ENCODE measurements around the gene MYT1.

DNA sequence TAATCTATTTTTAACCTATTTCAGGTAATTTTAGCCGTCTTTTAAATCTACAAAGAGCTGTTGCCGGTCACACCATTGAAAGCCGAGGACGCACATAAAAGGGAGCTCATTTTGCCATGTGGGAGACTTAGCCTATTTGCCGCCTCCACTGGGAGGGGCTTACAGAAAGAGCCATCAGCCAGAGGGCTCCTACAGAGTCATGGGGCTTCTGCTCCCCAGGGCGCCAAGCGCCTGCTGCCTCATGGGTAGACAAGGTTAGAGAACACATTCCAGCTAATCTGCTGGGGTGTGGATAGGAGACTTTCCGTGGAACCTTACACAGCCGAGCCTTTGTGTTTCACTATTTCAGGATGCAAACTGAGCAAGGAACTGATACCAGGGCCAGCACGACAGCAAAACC, 103.9 kb downstream of the MYT1 start:
- no peak for TF ChIP-seq HINFP (CRISPR knock-in tag; IDR thresholded peaks at IDR 0.05; ENCODE audit: low read depth)
- no peak for TF ChIP-seq HOXD1 (CRISPR knock-in tag; IDR thresholded peaks at IDR 0.05)
- no peak for TF ChIP-seq EP300 (IDR thresholded peaks at IDR 0.05; ENCODE audit: low read depth in 2 of 2, low read length in 2 of 2)
- TF ChIP-seq EP300 (CRISPR knock-in tag; IDR thresholded peaks at IDR 0.05; ENCODE audit: borderline replicate concordance): no peak
- TF ChIP-seq, protein P1, sequence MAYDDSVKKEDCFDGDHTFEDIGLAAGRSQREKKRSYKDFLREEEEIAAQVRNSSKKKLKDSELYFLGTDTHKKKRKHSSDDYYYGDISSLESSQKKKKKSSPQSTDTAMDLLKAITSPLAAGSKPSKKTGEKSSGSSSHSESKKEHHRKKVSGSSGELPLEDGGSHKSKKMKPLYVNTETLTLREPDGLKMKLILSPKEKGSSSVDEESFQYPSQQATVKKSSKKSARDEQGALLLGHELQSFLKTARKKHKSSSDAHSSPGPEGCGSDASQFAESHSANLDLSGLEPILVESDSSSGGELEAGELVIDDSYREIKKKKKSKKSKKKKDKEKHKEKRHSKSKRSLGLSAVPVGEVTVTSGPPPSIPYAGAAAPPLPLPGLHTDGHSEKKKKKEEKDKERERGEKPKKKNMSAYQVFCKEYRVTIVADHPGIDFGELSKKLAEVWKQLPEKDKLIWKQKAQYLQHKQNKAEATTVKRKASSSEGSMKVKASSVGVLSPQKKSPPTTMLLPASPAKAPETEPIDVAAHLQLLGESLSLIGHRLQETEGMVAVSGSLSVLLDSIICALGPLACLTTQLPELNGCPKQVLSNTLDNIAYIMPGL (CRISPR knock-in tag; IDR thresholded peaks at IDR 0.05; ENCODE audit: borderline replicate concordance in 1 of 2, low read depth in 1 of 2): no peak
- TF ChIP-seq CTCF (CRISPR knock-in tag; IDR thresholded peaks at IDR 0.05): no peak
- TF ChIP-seq, protein P2, sequence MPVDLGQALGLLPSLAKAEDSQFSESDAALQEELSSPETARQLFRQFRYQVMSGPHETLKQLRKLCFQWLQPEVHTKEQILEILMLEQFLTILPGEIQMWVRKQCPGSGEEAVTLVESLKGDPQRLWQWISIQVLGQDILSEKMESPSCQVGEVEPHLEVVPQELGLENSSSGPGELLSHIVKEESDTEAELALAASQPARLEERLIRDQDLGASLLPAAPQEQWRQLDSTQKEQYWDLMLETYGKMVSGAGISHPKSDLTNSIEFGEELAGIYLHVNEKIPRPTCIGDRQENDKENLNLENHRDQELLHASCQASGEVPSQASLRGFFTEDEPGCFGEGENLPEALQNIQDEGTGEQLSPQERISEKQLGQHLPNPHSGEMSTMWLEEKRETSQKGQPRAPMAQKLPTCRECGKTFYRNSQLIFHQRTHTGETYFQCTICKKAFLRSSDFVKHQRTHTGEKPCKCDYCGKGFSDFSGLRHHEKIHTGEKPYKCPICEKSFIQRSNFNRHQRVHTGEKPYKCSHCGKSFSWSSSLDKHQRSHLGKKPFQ (CRISPR knock-in tag; IDR thresholded peaks at IDR 0.05; ENCODE audit: insufficient replicate concordance): no peak
- no peak for TF ChIP-seq RAD21 (CRISPR knock-in tag; IDR thresholded peaks at IDR 0.05)
- no peak for TF ChIP-seq FOXP4 (CRISPR knock-in tag; IDR thresholded peaks at IDR 0.05)
- TF ChIP-seq ZNF292 (CRISPR knock-in tag; IDR thresholded peaks at IDR 0.05; ENCODE audit: borderline replicate concordance, low read depth): no peak
- TF ChIP-seq EZH2 (conservative IDR thresholded peaks at IDR 0.05; ENCODE audit: low read depth, low read length): no peak
- TF ChIP-seq PHB2 (IDR thresholded peaks at IDR 0.05; ENCODE audit: partially characterized antibody): no peak
- no peak for TF ChIP-seq NR1H2 (CRISPR knock-in tag; IDR thresholded peaks at IDR 0.05; ENCODE audit: borderline replicate concordance, low read depth)

Data from HepG2 (cell line).